ENCODE data around the gene VPREB1. TPM values are rescaled to one million over a fixed set of nuclear protein-coding genes. Genes with fewer than 3 reads are reported as not detected.
"Not testable (repeated sequence)": the region's sequence is repeated elsewhere in the genome, so short reads cannot be mapped to it uniquely, and the experiment has no call there.

The VPREB1 gene
- polyA plus RNA-seq, 10 donors = 0.74 to 0.75 TPM; not detected in 8

DNA sequence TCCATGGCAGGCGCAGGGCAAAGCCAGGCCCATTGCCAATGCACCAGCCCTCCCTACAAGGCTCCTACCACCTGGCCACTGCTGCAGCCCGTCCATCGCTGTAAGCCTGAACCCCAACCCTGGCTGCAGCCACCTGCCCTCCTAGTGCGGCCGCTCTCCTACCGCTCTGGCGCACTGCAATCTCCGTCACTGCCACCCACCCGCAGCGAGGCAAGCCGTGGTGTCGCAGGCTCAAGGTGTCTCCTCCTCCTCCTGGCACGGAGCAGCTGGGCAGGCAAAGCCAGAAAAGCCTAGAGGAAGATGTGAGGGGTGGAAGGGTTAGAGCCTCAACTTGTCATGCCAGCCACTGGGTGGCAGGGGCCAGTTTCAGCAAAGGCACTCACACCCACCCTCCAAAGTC, 50.1 kb downstream of the VPREB1 start:
- not testable (repeated sequence) for DNase-seq

Measured in muscle of back (tissue), 11 donors.